ENCODE results near the gene SLC35F1.

The SLC35F1 gene

GRCh38 chr6:118325220-118325860 is 418.3 kb downstream of the SLC35F1 start:
- no peak overlapping the region for H3K4me3 ChIP-seq (ENCODE audit: low read depth, low read length)
- TF ChIP-seq CTCF (IDR thresholded peaks at IDR 0.05; ENCODE audit: insufficient read depth, low read length, missing control alignments): no peak
- no peak for DNase-seq (ENCODE audit: low read depth, low spot score)
- CTCF ChIA-PET: no interaction called here
- POLR2A ChIA-PET: no interaction called here

- DNase-seq (ENCODE audit: low read depth, low spot score): no peak
- no peak overlapping the region for H3K4me3 ChIP-seq (ENCODE audit: low read depth, low read length)
- TF ChIP-seq CTCF (IDR thresholded peaks at IDR 0.05; ENCODE audit: insufficient read depth, low read length, missing control alignments): no peak
- ChIA-PET POLR2A (interaction anchor here (0.6 kb wide), 1 partner anchor 819 kb away, joined by 3 read pairs; no protein-coding TSS in a partner anchor), CTCF (no interaction called here)
Observed at GRCh38 chr6:118326712-118327111, 419.6 kb downstream of the SLC35F1 start.

GRCh38 chr6:118327237-118327636 is 420.2 kb downstream of the SLC35F1 start:
- H3K4me3 ChIP-seq (ENCODE audit: low read depth, low read length): no peak overlapping the region
- no peak for TF ChIP-seq CTCF (IDR thresholded peaks at IDR 0.05; ENCODE audit: insufficient read depth, low read length, missing control alignments)
- no peak for DNase-seq (ENCODE audit: low read depth, low spot score)
- ChIA-PET POLR2A (no interaction called here), CTCF (no interaction called here)

- TF ChIP-seq CTCF (IDR thresholded peaks at IDR 0.05; ENCODE audit: insufficient read depth, low read length, missing control alignments): no peak
- CTCF ChIA-PET: no interaction called here
- POLR2A ChIA-PET: no interaction called here
- no peak overlapping the region for H3K4me3 ChIP-seq (ENCODE audit: low read depth, low read length)
- no peak for DNase-seq (ENCODE audit: low read depth, low spot score)
Observed at GRCh38 chr6:118333772-118334171, 426.7 kb downstream of the SLC35F1 start.

GRCh38 chr6:118334634-118335033 is 427.6 kb downstream of the SLC35F1 start:
- H3K4me3 ChIP-seq (ENCODE audit: low read depth, low read length): no peak overlapping the region
- CTCF ChIA-PET: no interaction called here
- TF ChIP-seq CTCF (IDR thresholded peaks at IDR 0.05; ENCODE audit: insufficient read depth, low read length, missing control alignments): no peak
- POLR2A ChIA-PET: no interaction called here
- no peak for DNase-seq (ENCODE audit: low read depth, low spot score)

GRCh38 chr6:118335325-118335816 is 428.3 kb downstream of the SLC35F1 start:
- ChIA-PET POLR2A (no interaction called here), CTCF (no interaction called here)
- DNase-seq (ENCODE audit: low read depth, low spot score): no peak
- TF ChIP-seq CTCF (IDR thresholded peaks at IDR 0.05; ENCODE audit: insufficient read depth, low read length, missing control alignments): no peak
- no peak overlapping the region for H3K4me3 ChIP-seq (ENCODE audit: low read depth, low read length)
